ENCODE data around the gene NDFIP1. TPM values are rescaled to one million over a fixed set of nuclear protein-coding genes. Genes with fewer than 3 reads are reported as not detected.

NDFIP1 gene
- total RNA-seq, 4 donors from 2014 or later: 60.4 to 73.6 (median 64.6) TPM

GRCh38 chr5:142128675-142129208 lies 20.2 kb downstream of the NDFIP1 start:
- ATAC-seq (ENCODE audit: low FRiP score): no peak
- no peak for TF ChIP-seq CTCF (IDR thresholded peaks at IDR 0.05)
- DNase-seq (ENCODE audit: low spot score): no peak

- no peak for TF ChIP-seq CTCF (IDR thresholded peaks at IDR 0.05)
- no peak for DNase-seq (ENCODE audit: low spot score)
- ATAC-seq (ENCODE audit: low FRiP score): no peak
Measured at GRCh38 chr5:142129446-142130066, 21.0 kb downstream of the NDFIP1 start.

GRCh38 chr5:142131394-142131793 lies 22.8 kb downstream of the NDFIP1 start:
- ATAC-seq (ENCODE audit: low FRiP score) (no peak), DNase-seq (ENCODE audit: low spot score) (no peak)
- no peak for TF ChIP-seq CTCF (IDR thresholded peaks at IDR 0.05)

- ATAC-seq (ENCODE audit: low FRiP score) (no peak), DNase-seq (ENCODE audit: low spot score) (no peak)
- no peak for TF ChIP-seq CTCF (IDR thresholded peaks at IDR 0.05)
Measured at GRCh38 chr5:142132916-142133315, 24.3 kb downstream of the NDFIP1 start.

GRCh38 chr5:142133330-142134206 lies 25.0 kb downstream of the NDFIP1 start:
- ATAC-seq (ENCODE audit: low FRiP score): no peak
- DNase-seq (ENCODE audit: low spot score): no peak
- TF ChIP-seq CTCF (IDR thresholded peaks at IDR 0.05): no peak

GRCh38 chr5:142134331-142135010 lies 25.9 kb downstream of the NDFIP1 start:
- DNase-seq (ENCODE audit: low spot score) (no peak), ATAC-seq (ENCODE audit: low FRiP score) (no peak)
- no peak for TF ChIP-seq CTCF (IDR thresholded peaks at IDR 0.05)
